Measurements from ENCODE around the gene SLC6A6.

The SLC6A6 gene

DNA sequence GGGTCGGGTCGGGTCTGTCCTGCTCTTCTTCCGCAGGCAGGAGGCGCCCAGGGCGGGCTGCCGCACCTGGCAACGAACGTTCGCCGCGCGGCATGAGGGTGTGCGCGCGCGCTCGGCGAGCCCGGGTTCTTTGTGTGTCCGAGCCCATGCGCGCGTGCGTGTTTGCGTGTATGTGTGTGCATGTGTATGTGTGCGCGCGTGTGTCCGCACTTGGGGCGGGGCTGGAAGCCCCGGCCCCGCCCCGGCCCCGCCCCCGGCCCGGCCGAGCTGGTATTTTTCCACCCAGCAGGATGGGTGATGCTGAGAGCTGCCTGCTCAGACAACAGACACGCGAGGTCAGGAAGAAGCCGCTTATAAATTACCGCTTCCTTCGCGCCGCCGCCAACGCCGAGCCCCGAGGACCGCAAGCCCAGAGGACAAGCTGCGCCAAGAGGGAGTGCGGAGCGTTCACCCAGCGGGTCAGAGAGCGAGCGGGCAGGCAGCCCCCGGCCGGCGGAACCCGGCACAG lies at the start of gene SLC6A6:
Gene SLC6A6, plus strand, starts transcription at position 303 of the 508 bp plus-strand sequence. CDS start 41,029 bp downstream, outside the sequence.
- DNase-seq (ENCODE audit: low read depth in 2 of 3, low spot score in 2 of 3): peak; percentile 81 to 86 (median 85)

DNA sequence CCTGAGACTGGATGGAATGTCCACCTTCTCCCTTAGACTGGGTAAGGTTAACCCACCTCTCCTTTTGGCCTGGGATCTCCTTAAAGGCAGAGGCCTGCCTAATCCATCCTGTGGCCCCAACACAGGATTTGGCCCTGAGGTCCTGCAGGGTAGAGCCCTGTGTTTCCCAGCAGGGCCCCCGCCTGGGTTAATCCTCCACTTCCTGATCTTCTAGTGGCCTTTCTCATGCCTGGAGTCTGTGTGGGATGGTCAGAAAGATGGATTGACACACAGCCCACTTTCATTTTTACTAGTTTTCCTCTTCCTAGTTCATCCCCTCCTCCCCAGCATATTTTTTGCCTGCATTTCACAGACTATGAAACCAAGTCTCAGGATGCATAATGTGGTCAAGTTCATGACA lies 48.9 kb upstream of the SLC6A6 start:
- no peak for DNase-seq (ENCODE audit: low read depth in 2 of 3, low spot score in 2 of 3)

DNA sequence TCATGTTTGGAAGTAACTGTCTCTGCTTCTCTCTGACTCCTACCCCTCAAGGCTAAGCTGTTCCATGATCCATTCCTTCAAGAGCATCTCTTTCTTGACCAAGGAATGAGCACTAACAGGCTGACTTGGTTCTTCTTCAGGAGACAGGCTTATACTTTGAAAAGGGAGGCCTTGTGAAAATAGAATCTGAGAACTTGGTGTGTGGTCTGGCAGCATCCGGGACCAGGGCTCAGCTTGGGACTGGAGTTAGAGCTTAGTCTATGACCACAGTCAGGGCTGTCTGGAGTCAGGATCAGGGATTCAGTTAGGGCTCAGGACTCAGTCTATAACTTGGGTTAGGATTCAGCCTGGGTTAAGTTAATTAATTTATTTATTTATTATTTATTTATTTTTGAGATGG lies 44.9 kb upstream of the SLC6A6 start:
- DNase-seq (ENCODE audit: low read depth in 2 of 3, low spot score in 2 of 3): no peak

GRCh38 chr3:14358426-14359211 lies 43.8 kb upstream of the SLC6A6 start:
- no peak for DNase-seq (ENCODE audit: low read depth in 2 of 3, low spot score in 2 of 3)

GRCh38 chr3:14359348-14359747 lies 43.1 kb upstream of the SLC6A6 start:
- no peak for DNase-seq (ENCODE audit: low read depth in 2 of 3, low spot score in 2 of 3)

DNA sequence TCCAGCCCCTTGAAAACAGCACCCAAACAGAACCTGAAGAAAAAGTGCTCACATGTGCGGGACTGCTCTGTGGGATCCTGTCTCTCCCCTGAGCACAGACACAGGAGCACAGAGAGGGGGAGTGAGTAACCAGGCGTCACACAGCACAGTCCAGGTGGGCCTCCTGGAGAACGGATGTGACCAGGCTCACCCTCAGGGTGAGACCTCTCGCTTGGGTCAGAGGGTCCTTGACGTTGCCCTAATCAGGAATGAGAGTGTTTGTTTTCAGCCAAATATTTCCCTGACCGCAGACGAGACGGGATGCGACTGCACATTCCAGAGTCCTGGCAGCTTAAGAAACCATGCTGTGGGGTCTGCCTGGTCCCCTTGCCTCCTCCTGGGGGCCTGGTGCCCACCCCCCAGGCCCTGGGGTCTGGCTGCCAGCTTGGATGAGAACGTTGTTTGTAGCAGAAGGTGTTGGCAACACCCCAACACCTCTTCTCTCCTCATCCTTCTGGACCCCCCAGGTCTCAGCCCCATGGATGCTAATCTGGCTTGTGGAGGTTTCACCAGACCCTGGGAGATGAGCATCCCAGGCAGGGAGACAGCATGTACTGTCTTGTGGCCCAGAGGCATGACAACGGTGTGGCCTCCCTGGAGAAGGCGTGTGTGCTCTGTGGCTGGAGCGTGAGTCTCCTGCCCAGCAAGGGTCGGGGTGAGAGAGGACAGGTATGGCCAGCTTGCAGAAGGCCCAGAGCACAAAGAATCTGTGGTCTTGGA lies 42.1 kb upstream of the SLC6A6 start:
- DNase-seq (ENCODE audit: low read depth in 2 of 3, low spot score in 2 of 3): no peak

- no peak for DNase-seq (ENCODE audit: low read depth in 2 of 3, low spot score in 2 of 3)
Measured at GRCh38 chr3:14361068-14361677, 41.2 kb upstream of the SLC6A6 start.

DNA sequence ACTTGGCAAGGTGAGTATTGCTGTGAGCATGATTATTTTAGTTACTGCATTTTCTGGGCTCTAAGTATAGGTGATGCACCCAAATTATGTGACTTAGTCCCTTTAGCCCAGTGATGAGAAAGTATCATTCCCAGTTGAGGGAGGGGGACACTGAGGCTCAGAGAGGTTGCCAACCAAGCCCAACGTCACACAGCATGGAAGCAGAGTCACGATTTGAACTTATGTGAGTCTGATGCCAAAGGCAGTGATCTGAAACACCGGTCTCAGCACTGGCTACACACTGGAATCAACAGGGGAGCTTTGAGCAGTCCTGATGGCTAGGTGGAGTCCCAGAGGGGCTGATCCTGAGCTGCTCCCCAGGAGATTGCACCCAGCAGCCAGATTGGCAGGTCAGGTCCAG lies 39.5 kb upstream of the SLC6A6 start:
- no peak for DNase-seq (ENCODE audit: low read depth in 2 of 3, low spot score in 2 of 3)

- DNase-seq (ENCODE audit: low read depth in 2 of 3, low spot score in 2 of 3): no peak
Measured at GRCh38 chr3:14363379-14363778, 39.0 kb upstream of the SLC6A6 start.

DNA sequence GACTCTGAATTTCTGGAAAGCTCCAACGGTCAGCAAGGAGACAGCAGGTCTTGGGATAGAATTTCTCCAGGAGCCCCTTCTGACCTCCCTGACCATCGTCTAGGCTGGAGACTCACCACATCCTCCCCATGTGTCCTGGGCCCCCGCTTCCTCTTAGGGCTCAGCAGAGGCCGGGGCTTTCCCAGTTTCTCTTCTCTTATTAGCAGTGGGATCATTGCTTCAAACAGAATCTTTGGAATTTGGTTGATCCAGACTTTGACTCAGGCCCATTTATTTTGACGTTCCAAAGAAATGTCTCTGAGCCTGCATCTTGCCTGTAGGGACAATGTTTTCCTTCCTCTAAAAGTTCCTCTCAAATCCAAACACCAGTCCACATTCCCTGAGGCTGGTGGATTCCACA lies 38.4 kb upstream of the SLC6A6 start:
- no peak for DNase-seq (ENCODE audit: low read depth in 2 of 3, low spot score in 2 of 3)

GRCh38 chr3:14364580-14365292 lies 37.7 kb upstream of the SLC6A6 start:
- no peak for DNase-seq (ENCODE audit: low read depth in 2 of 3, low spot score in 2 of 3)

DNA sequence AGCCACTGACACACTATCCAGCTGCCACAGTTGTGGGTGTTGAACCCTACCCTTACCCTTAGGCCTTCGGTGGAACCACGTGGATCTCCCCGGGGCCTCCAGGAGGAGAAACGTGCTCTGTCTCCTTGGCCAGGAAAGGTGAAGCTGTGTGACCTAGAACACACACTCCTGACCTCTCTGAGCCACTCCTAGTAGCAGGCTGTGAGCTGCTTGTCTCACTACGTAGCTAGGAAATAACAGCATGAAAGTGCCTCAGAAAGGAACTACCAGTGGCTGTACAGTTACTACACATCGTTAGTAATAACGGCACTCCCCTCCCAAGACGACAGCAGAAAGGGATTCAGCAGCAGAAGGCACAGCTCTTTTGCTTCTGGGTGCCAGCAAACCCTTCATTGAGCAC lies 36.2 kb upstream of the SLC6A6 start:
- no peak for DNase-seq (ENCODE audit: low read depth in 2 of 3, low spot score in 2 of 3)

DNA sequence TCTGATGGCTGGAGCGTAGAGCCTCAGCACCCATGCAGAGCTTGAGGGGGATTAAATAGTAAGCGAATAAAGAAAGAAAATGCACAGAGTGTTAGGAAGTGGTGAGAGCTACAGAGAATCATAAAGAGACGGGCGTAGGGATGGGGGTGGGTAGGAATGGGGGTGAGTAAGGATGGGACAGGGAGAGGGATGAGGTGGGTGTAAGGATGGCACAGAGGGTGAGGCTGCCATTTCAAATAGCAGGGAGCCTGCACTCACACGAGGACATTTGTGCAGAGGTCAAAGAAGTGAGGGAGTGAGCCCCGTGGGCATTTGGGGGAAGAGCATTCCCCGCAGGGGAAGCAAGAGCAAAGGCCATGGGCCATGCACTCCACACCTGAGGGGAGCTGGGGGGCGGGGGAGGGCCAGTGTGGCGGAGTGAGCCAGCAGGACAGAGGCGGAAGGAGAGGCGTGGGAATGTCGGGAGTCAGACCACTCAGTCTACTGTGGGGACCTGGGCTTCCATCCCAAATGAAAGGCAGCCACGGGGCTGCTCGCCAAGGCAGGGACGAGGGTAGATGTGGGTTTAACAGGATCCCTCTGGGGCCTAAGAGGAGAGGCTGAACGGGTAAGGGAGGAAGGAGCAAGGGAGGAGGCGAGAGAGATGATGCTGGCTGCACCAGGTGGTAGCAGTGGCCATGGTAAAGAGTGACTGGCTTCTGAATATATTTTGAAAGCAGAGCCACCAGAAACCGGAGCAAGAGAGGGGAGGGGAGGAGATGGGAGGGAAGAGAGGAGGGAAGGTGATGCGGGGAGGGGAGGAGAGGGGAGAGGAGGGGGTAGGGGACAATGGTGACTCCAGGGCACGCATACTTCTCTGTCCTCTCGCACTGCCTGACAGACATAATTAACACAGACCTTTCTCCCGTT lies 35.2 kb upstream of the SLC6A6 start:
- no peak for DNase-seq (ENCODE audit: low read depth in 2 of 3, low spot score in 2 of 3)

DNA sequence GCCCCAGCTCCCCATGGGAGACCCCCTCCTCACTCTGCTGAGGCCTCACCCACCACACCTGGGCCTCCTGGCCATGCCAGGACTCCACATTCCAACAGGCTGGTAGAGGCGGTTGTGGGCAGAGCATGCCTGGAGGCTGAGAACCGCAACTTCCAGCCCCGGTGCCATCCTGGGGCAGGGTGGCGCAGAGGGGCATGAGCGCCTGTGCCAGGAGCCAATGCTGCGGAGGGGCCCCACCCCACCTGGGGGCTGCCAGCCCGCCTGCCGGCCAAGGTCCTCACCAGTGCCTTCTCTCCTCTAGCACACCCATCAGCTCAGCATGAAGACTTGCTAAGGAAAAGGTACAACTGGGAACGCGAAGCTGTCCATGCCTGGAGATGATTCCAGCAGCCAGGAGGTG lies 34.3 kb upstream of the SLC6A6 start:
- DNase-seq (ENCODE audit: low read depth in 2 of 3, low spot score in 2 of 3): no peak

DNA sequence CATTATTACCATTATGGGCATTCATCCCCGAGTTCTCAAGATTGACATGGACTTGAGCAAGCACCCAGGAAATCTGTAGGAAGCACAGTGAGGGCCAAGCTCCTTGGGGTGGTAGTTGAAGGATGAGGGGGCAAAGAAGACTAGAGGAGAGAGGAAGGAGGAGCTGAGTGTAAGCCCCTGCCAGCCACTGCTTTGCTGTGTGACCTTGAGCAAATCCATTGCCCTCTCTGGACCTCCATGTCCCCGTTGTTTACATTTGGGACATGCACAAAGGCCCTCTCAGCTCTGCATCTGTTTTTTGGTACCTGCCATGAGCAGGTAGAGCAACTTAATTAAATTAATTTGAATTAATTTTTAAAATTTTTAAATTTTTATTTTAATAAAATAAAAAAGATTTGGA lies 33.5 kb upstream of the SLC6A6 start:
- DNase-seq (ENCODE audit: low read depth in 2 of 3, low spot score in 2 of 3): no peak

DNA sequence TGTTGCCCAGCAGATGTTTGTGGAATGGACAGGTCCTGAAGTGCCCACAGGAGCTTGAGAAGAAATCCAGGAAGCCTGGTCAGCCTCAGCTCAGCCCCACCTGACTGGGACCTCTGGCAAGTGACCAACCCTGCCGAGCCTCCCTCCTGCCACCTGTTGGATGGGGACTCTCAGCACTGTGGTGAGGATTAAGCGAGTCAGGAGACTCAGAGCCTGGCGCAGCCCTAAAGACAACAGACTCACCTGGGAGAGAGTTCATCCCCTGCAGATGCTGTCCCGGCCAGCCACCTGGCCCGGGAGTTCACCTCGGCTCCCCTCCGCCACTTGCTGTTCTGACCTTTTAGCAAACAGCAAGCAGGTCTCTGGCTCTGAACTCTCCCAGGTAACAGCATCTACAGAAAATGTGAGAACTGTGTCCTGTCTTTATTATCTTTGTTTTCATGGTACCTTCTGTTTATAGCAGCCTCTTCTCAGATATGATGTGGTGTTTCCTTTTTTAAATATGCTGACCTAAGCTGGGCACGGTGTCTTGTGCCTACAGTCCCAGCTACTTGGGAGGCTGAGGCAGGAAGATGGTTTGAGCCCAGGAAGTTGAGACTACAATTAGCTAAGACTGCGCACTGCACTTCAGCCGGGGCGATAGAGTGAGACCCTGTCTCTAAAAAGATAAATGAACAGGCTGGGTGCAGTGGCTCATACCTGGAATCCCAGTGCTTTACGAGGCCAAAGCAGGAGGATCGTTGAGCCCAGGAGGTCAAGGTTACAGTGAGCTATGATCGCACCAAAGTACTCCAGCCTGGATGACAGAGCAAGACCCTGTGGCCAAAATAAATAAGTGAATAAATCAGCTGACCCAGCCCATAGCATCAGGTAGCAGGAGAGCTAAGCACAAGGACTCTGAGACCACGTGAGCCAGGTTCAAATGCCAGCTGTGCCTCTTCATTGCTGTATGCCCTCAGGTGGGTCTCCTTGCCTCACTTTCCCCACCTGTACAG lies 32.4 kb upstream of the SLC6A6 start:
- DNase-seq (ENCODE audit: low read depth in 2 of 3, low spot score in 2 of 3): no peak

DNA sequence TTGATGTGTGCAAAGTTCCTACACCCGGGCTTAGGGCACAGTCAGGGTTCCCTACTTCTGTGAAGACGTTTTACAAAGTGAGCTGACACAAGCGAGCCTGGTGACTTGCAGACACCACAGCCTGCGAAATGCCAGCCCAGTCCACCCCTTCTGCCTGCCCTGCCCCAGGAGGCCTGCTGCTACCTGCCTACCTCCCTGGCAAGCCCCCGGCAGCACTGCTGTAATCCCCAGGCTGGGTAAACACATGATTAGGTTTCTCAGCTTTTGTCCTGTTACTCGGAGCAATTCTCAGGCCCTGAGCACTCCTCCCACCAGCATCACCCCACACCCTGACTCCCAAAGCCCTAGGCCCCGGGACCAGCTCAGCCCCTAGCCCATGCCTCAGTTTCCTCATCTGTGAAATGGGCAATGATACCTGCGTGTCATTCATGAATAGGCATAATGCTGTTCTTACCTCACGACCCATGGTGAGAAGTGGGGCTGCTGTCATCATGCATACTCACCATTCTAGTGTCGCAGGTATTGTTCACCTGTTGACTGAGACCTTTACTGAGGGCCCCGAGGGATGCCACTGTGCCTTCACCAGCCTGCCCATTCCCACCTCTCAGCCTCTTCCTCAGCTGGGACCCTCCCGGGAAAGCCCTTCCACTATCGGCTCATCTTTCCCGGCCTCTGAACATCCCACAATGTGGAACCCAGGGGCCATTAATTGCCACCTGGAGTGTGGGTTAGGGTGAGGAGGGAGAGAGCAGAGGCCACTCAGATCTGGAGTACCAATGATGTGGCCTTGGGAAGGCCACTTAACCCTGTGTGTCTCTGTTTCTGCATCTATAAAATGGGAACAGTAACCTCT lies 31.5 kb upstream of the SLC6A6 start:
- DNase-seq (ENCODE audit: low read depth in 2 of 3, low spot score in 2 of 3): no peak

All from activated CD8-positive, alpha-beta memory T cell treated with anti-CD3 and anti-CD28 coated beads for 48 hours (primary cell).